Central memory CD8-positive, alpha-beta T cell (primary cell): ENCODE measurements around the gene DCTN2.

Experiments used
- ATAC-seq: fragments of 150-1000 bp; cut with Tn5 transposase; replicated peaks from 2 replicates; pipeline ENCODE4 v1.10.0; 2022; ENCODE audit warnings: mild to moderate bottlenecking, moderate FRiP score, moderate number of reproducible peaks; ENCODE audit not compliant: poor library complexity, severe bottlenecking; ENCODE audit errors: extremely low read depth
- DNase-seq, 2 donors: peaks; one replicate each; pipeline ENCODE4 v3.0.0; 2021; ENCODE audit warnings: low spot score in 2 of 2
- H3K27ac Mint-ChIP-seq: one replicate; pipeline ENCODE4 v1.8.0; 2022; ENCODE audit warnings: low read depth, mild to moderate bottlenecking, moderate library complexity, mixed read lengths
- H3K27me3 Mint-ChIP-seq: one replicate; pipeline ENCODE4 v1.8.0; 2022; ENCODE audit warnings: mixed read lengths
- H3K36me3 Mint-ChIP-seq: one replicate; pipeline ENCODE4 v1.8.0; 2022; ENCODE audit warnings: mild to moderate bottlenecking, moderate library complexity, mixed read lengths; ENCODE audit not compliant: insufficient read depth
- H3K4me1 Mint-ChIP-seq: one replicate; pipeline ENCODE4 v1.8.0; 2022; ENCODE audit warnings: mixed read lengths
- H3K4me3 Mint-ChIP-seq: one replicate; pipeline ENCODE4 v1.8.0; 2022; ENCODE audit warnings: mild to moderate bottlenecking, moderate library complexity, mixed read lengths
- H3K9me3 Mint-ChIP-seq: one replicate; pipeline ENCODE4 v1.8.0; 2022; ENCODE audit warnings: mixed read lengths

DCTN2 gene

GRCh38 chr12:57528176-57528575, 18.8 kb downstream of the DCTN2 start:
- Mint-ChIP-seq H3K4me1 (peaks cover 24% of the 10 kb centered on the region), H3K27me3 (no peaks in the 10 kb centered on the region), H3K27ac (no peak overlapping the region), H3K4me3 (no peak overlapping the region), H3K36me3 (peaks cover 55% of the 10 kb centered on the region), H3K9me3 (no peaks in the 10 kb centered on the region)
- no peak for ATAC-seq
- DNase-seq = no peak

GRCh38 chr12:57527184-57527583, 19.8 kb downstream of the DCTN2 start:
- Mint-ChIP-seq H3K27ac (no peak overlapping the region), H3K4me1 (peaks cover 28% of the 10 kb centered on the region), H3K4me3 (no peak overlapping the region), H3K36me3 (peaks cover 51% of the 10 kb centered on the region), H3K9me3 (no peaks in the 10 kb centered on the region), H3K27me3 (no peaks in the 10 kb centered on the region)
- DNase-seq (no peak), ATAC-seq (no peak)

GRCh38 chr12:57526477-57527126, 20.4 kb downstream of the DCTN2 start:
- ATAC-seq = no peak
- H3K27ac Mint-ChIP-seq = peak overlapping the region; percentile 32
- no peak for DNase-seq
- H3K36me3 Mint-ChIP-seq = peaks cover 51% of the 10 kb centered on the region
- no peaks in the 10 kb centered on the region for H3K9me3 Mint-ChIP-seq
- no peak overlapping the region for H3K4me3 Mint-ChIP-seq
- H3K4me1 Mint-ChIP-seq = peaks cover 34% of the 10 kb centered on the region
- no peaks in the 10 kb centered on the region for H3K27me3 Mint-ChIP-seq

- H3K27ac Mint-ChIP-seq = no peak overlapping the region
- peaks cover 48% of the 10 kb centered on the region for H3K36me3 Mint-ChIP-seq
- H3K27me3 Mint-ChIP-seq = no peaks in the 10 kb centered on the region
- no peaks in the 10 kb centered on the region for H3K9me3 Mint-ChIP-seq
- H3K4me1 Mint-ChIP-seq = peaks cover 37% of the 10 kb centered on the region
- no peak for DNase-seq
- H3K4me3 Mint-ChIP-seq = no peak overlapping the region
- ATAC-seq = no peak
These were observed 21.2 kb downstream of the DCTN2 start for GRCh38 chr12:57525615-57526383.

- ATAC-seq (no peak), DNase-seq (no peak)
- Mint-ChIP-seq H3K36me3 (peaks cover 52% of the 10 kb centered on the region), H3K9me3 (no peaks in the 10 kb centered on the region), H3K27me3 (no peaks in the 10 kb centered on the region), H3K27ac (peak overlapping the region; percentile 99), H3K4me3 (peak overlapping the region; percentile 98), H3K4me1 (peaks cover 37% of the 10 kb centered on the region)
These were observed 22.0 kb downstream of the DCTN2 start for GRCh38 chr12:57524814-57525614.

- peaks cover 46% of the 10 kb centered on the region for H3K4me1 Mint-ChIP-seq
- ATAC-seq = no peak
These were observed 23.0 kb downstream of the DCTN2 start for GRCh38 chr12:57523706-57524614.

GRCh38 chr12:57522887-57523705, 23.9 kb downstream of the DCTN2 start:
- ATAC-seq (no peak), DNase-seq (peak in 1 of 2 donors; percentile 27)
- Mint-ChIP-seq H3K4me3 (peak overlapping the region; percentile 98), H3K4me1 (peaks cover 55% of the 10 kb centered on the region), H3K27ac (peak overlapping the region; percentile 99), H3K36me3 (peaks cover 56% of the 10 kb centered on the region), H3K9me3 (no peaks in the 10 kb centered on the region), H3K27me3 (no peaks in the 10 kb centered on the region)

More at GRCh38 chr12:57523706-57524614, 23.0 kb downstream of the DCTN2 start:
- DNase-seq = no peak
- Mint-ChIP-seq H3K36me3 (peaks cover 51% of the 10 kb centered on the region), H3K9me3 (no peaks in the 10 kb centered on the region), H3K4me3 (peak overlapping the region; percentile 98), H3K27me3 (no peaks in the 10 kb centered on the region), H3K27ac (peak overlapping the region; percentile 99)

GRCh38 chr12:57522011-57522886, 24.7 kb downstream of the DCTN2 start, which contains the start of gene MBD6:
MBD6 (plus strand) TSS chr12:57522824; CDS start chr12:57524304, 1,480 bp downstream.
- ATAC-seq (peak; percentile 64), DNase-seq (peak; percentile 83 to 86)
- Mint-ChIP-seq H3K9me3 (no peaks in the 10 kb centered on the region), H3K4me1 (peaks cover 56% of the 10 kb centered on the region), H3K36me3 (peaks cover 56% of the 10 kb centered on the region), H3K27ac (peak within 1 kb of the TSS; percentile 99), H3K27me3 (no peaks in the 10 kb centered on the region), H3K4me3 (peak within 1 kb of the TSS; percentile 98)

- DNase-seq (peak in 1 of 2 donors; percentile 16), ATAC-seq (no peak)
- Mint-ChIP-seq H3K4me1 (peaks cover 61% of the 10 kb centered on the region), H3K4me3 (peak overlapping the region; percentile 98), H3K36me3 (peaks cover 56% of the 10 kb centered on the region), H3K27me3 (no peaks in the 10 kb centered on the region), H3K27ac (peak overlapping the region; percentile 99), H3K9me3 (no peaks in the 10 kb centered on the region)
These were observed 25.4 kb downstream of the DCTN2 start for GRCh38 chr12:57521525-57522010.

- peaks cover 63% of the 10 kb centered on the region for H3K36me3 Mint-ChIP-seq
- DNase-seq (peak; percentile 98 to 99), ATAC-seq (peak; percentile 70)
- no peaks in the 10 kb centered on the region for H3K9me3 Mint-ChIP-seq
- no peaks in the 10 kb centered on the region for H3K27me3 Mint-ChIP-seq
- peak within 1 kb of the TSS; percentile 99 for H3K27ac Mint-ChIP-seq
- H3K4me3 Mint-ChIP-seq = peak within 1 kb of the TSS; percentile 98
- H3K4me1 Mint-ChIP-seq = peaks cover 57% of the 10 kb centered on the region
These were observed 26.8 kb downstream of the DCTN2 start, which contains the start of gene DDIT3 for GRCh38 chr12:57520053-57520818. DDIT3 (minus strand) TSS chr12:57520514; CDS start chr12:57517406, 3,108 bp downstream.
